DOHH2 (cell line): ENCODE results near the gene TRMT13.

ENCODE experiments used
- H3F3A ChIP-seq: fragments of 200-600 bp; sonication (generic), shearing (Covaris generic); 2 replicates; pipeline ENCODE4 v1.6.0; 2016; ENCODE audit warnings: antibody characterized with exemption, mild to moderate bottlenecking; ENCODE audit not compliant: control insufficient read depth, insufficient read depth
- H3K27ac ChIP-seq: fragments of 200-600 bp; sonication (generic); 2 replicates; pipeline ENCODE4 v1.5.1; 2014; ENCODE audit warnings: low read depth, mild to moderate bottlenecking, low read length, moderate library complexity
- H3K27me3 ChIP-seq: fragments of 200-600 bp; sonication (generic); 2 replicates; pipeline ENCODE4 v1.6.1; 2014; ENCODE audit warnings: mild to moderate bottlenecking, low read length, mixed read lengths; ENCODE audit not compliant: control insufficient read depth
- H3K36me3 ChIP-seq: fragments of 200-600 bp; sonication (generic); 2 replicates; pipeline ENCODE4 v1.6.1; 2014; ENCODE audit warnings: mild to moderate bottlenecking, low read length, moderate library complexity, mixed read lengths; ENCODE audit not compliant: control insufficient read depth
- H3K4me1 ChIP-seq: fragments of 200-600 bp; sonication (generic); 2 replicates; pipeline ENCODE4 v1.6.1; 2014; ENCODE audit warnings: mild to moderate bottlenecking, low read length, mixed read lengths; ENCODE audit not compliant: control insufficient read depth
- H3K4me2 ChIP-seq: fragments of 200-600 bp; sonication (generic); 2 replicates; pipeline ENCODE4 v1.6.0; 2014; ENCODE audit warnings: mild to moderate bottlenecking, low read length, moderate library complexity
- H3K4me3 ChIP-seq: fragments of 200-600 bp; sonication (generic); 2 replicates; pipeline ENCODE4 v1.5.1; 2014; ENCODE audit warnings: mild to moderate bottlenecking, low read length, mixed read lengths
- H3K79me2 ChIP-seq: fragments of 200-600 bp; sonication (generic); 2 replicates; pipeline ENCODE4 v1.6.1; 2014; ENCODE audit warnings: mild to moderate bottlenecking, low read length, mixed read lengths; ENCODE audit not compliant: control insufficient read depth
- H3K9me2 ChIP-seq: fragments of 200-600 bp; sonication (generic); replicated peaks from 2 replicates; pipeline ENCODE4 v1.6.1; 2014; ENCODE audit warnings: mild to moderate bottlenecking, low read length, mixed read lengths; ENCODE audit not compliant: control insufficient read depth
- H3K9me3 ChIP-seq: fragments of 200-600 bp; sonication (generic); 2 replicates; pipeline ENCODE4 v1.6.1; 2014; ENCODE audit warnings: antibody characterized with exemption, low read length, mixed read lengths; ENCODE audit not compliant: control insufficient read depth, insufficient read depth
- H4K20me1 ChIP-seq: fragments of 200-600 bp; sonication (generic); 2 replicates; pipeline ENCODE4 v1.6.0; 2014; ENCODE audit warnings: low read depth, mild to moderate bottlenecking, antibody characterized with exemption, low read length, moderate library complexity; ENCODE audit not compliant: control insufficient read depth, insufficient read depth
- EZH2phosphoT487 ChIP-seq: fragments of 200-600 bp; sonication (generic); IDR thresholded peaks from 2 replicates; pipeline ENCODE4 v1.6.1; 2017; ENCODE audit warnings: borderline replicate concordance, mild to moderate bottlenecking, antibody characterized with exemption, low read length, moderate library complexity, mixed read lengths
- TF ChIP-seq, protein P1 (sequence below): fragments of 200-600 bp; sonication (generic); IDR thresholded peaks from one replicate; pipeline ENCODE4 v1.5.1; 2014; ENCODE audit warnings: antibody characterized with exemption, mild to moderate bottlenecking, low read depth, low read length; ENCODE audit not compliant: poor library complexity, severe bottlenecking

TRMT13 gene

DNA sequence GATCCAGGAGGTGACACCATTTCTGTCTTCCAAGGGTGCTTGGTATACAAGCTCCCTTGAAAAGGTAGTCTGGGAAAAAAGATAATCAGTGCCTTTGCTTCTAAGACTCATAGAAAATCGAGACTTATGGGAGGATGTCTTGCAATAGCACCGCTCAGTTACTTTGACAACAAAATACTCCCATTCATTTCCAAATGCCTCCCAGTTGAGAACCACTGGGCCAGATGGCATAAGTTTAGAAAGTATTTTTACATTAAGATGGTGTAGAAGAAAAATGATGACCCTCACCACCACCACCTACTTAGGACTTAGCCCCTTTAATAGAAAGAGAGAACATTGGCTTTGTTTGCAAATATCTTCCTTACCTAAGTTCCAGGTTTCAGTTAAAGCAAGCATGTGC, 4.6 kb downstream of the TRMT13 start:
- peaks cover 36% of the 10 kb centered on the region for H3K79me2 ChIP-seq
- no peaks in the 10 kb centered on the region for H3K27me3 ChIP-seq
- H3F3A ChIP-seq: no peaks in the 10 kb centered on the region
- no peaks in the 10 kb centered on the region for H4K20me1 ChIP-seq
- no peak overlapping the region for H3K27ac ChIP-seq
- no peak overlapping the region for H3K4me2 ChIP-seq
- H3K4me1 ChIP-seq: peaks cover 9% of the 10 kb centered on the region
- TF ChIP-seq, protein P1, sequence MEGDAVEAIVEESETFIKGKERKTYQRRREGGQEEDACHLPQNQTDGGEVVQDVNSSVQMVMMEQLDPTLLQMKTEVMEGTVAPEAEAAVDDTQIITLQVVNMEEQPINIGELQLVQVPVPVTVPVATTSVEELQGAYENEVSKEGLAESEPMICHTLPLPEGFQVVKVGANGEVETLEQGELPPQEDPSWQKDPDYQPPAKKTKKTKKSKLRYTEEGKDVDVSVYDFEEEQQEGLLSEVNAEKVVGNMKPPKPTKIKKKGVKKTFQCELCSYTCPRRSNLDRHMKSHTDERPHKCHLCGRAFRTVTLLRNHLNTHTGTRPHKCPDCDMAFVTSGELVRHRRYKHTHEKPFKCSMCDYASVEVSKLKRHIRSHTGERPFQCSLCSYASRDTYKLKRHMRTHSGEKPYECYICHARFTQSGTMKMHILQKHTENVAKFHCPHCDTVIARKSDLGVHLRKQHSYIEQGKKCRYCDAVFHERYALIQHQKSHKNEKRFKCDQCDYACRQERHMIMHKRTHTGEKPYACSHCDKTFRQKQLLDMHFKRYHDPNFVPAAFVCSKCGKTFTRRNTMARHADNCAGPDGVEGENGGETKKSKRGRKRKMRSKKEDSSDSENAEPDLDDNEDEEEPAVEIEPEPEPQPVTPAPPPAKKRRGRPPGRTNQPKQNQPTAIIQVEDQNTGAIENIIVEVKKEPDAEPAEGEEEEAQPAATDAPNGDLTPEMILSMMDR: no peak
- TF ChIP-seq EZH2phosphoT487: no peak
- no peak overlapping the region for H3K4me3 ChIP-seq
- H3K9me3 ChIP-seq: no peaks in the 10 kb centered on the region
- no peaks in the 10 kb centered on the region for H3K9me2 ChIP-seq
- peaks cover 72% of the 10 kb centered on the region for H3K36me3 ChIP-seq

GRCh38 chr1:100141192-100141591, 8.2 kb downstream of the TRMT13 start:
- H3K9me2 ChIP-seq: no peaks in the 10 kb centered on the region
- H3K4me1 ChIP-seq: no peaks in the 10 kb centered on the region
- 0 out of 2 replicates have a peak, but pooled peaks cover 2% of the 10 kb centered on the region for H3F3A ChIP-seq
- H3K79me2 ChIP-seq: 0 out of 2 replicates have a peak, but pooled peaks cover 3% of the 10 kb centered on the region
- H3K4me2 ChIP-seq: no peak overlapping the region
- peaks cover 97% of the 10 kb centered on the region for H3K36me3 ChIP-seq
- TF ChIP-seq EZH2phosphoT487: no peak
- TF ChIP-seq, protein P1: no peak
- no peaks in the 10 kb centered on the region for H4K20me1 ChIP-seq
- H3K27me3 ChIP-seq: no peaks in the 10 kb centered on the region
- H3K9me3 ChIP-seq: no peaks in the 10 kb centered on the region
- no peak overlapping the region for H3K27ac ChIP-seq
- no peak overlapping the region for H3K4me3 ChIP-seq

GRCh38 chr1:100142343-100142742, 9.4 kb downstream of the TRMT13 start:
- peaks cover 93% of the 10 kb centered on the region for H3K36me3 ChIP-seq
- no peaks in the 10 kb centered on the region for H3K79me2 ChIP-seq
- no peaks in the 10 kb centered on the region for H3K27me3 ChIP-seq
- TF ChIP-seq EZH2phosphoT487: no peak
- TF ChIP-seq, protein P1: no peak
- H3K4me1 ChIP-seq: no peaks in the 10 kb centered on the region
- H3K9me3 ChIP-seq: no peaks in the 10 kb centered on the region
- 0 out of 2 replicates have a peak, but pooled peaks cover 2% of the 10 kb centered on the region for H3F3A ChIP-seq
- H3K4me3 ChIP-seq: no peak overlapping the region
- H3K27ac ChIP-seq: no peak overlapping the region
- H3K4me2 ChIP-seq: no peak overlapping the region
- H4K20me1 ChIP-seq: 0 out of 2 replicates have a peak, but pooled peaks cover 2% of the 10 kb centered on the region
- no peaks in the 10 kb centered on the region for H3K9me2 ChIP-seq

GRCh38 chr1:100145116-100145515, 12.2 kb downstream of the TRMT13 start:
- H4K20me1 ChIP-seq: 0 out of 2 replicates have a peak, but pooled peaks cover 3% of the 10 kb centered on the region
- no peak overlapping the region for H3K27ac ChIP-seq
- no peaks in the 10 kb centered on the region for H3K9me2 ChIP-seq
- peaks cover 2% of the 10 kb centered on the region; the same call in 1 of the 2 replicates for H3F3A ChIP-seq
- no peaks in the 10 kb centered on the region for H3K79me2 ChIP-seq
- H3K4me3 ChIP-seq: no peak overlapping the region
- no peaks in the 10 kb centered on the region for H3K4me1 ChIP-seq
- H3K36me3 ChIP-seq: peaks cover 87% of the 10 kb centered on the region
- no peaks in the 10 kb centered on the region for H3K27me3 ChIP-seq
- no peak overlapping the region for H3K4me2 ChIP-seq
- no peaks in the 10 kb centered on the region for H3K9me3 ChIP-seq
- TF ChIP-seq, protein P1: no peak
- no peak for TF ChIP-seq EZH2phosphoT487
